ENCODE results near the gene DTWD2. TPM values are rescaled to one million over a fixed set of nuclear protein-coding genes. Genes with fewer than 3 reads are reported as not detected.

The DTWD2 gene
- total RNA-seq, 1 donor from 2014 or later, result 4.4 TPM

DNA sequence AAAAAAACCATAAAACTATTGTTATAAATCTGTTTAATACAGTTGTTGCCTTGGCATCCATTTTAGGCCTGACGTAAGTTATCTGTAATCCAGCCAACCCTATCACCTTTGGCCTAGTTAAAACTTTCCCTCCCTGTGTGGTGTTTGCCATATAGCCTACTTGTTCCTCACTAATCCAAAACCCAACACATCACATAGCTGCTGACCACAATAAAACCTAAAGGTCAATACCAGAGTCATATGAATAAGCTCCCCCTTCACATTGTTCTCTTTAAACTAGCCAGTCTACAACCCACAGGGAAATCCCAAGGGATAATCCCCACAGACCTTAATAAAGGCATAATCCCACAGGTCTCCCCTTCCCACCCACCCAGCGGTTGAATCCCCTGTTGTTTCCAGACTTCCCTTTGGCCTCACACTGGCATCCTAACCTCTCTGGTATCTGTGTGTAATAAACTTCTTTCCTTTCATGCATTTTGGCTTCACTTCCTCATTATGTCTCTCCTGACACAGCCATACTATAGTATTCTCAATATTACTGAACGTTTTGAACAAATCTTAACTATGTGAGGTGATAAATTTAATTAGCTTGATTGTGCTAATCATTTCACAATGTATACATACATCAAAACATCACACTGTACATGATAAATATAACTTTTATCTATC is 50.8 kb downstream of the DTWD2 start:
- TF ChIP-seq, protein P1, sequence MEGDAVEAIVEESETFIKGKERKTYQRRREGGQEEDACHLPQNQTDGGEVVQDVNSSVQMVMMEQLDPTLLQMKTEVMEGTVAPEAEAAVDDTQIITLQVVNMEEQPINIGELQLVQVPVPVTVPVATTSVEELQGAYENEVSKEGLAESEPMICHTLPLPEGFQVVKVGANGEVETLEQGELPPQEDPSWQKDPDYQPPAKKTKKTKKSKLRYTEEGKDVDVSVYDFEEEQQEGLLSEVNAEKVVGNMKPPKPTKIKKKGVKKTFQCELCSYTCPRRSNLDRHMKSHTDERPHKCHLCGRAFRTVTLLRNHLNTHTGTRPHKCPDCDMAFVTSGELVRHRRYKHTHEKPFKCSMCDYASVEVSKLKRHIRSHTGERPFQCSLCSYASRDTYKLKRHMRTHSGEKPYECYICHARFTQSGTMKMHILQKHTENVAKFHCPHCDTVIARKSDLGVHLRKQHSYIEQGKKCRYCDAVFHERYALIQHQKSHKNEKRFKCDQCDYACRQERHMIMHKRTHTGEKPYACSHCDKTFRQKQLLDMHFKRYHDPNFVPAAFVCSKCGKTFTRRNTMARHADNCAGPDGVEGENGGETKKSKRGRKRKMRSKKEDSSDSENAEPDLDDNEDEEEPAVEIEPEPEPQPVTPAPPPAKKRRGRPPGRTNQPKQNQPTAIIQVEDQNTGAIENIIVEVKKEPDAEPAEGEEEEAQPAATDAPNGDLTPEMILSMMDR (conservative IDR thresholded peaks at IDR 0.05), result no peak
- no peak for DNase-seq (ENCODE audit: extremely low spot score, unreplicated experiment)
- Mint-ChIP-seq H3K27ac (no peak overlapping the region), H3K27me3 (no peaks in the 10 kb centered on the region), H3K9me3 (no peaks in the 10 kb centered on the region), H3K4me3 (no peak overlapping the region), H3K4me1 (ENCODE audit: unreplicated experiment) (no peaks in the 10 kb centered on the region), H3K36me3 (peaks cover 3% of the 10 kb centered on the region)

- H3K27me3 Mint-ChIP-seq, result no peaks in the 10 kb centered on the region
- no peak for DNase-seq (ENCODE audit: extremely low spot score, unreplicated experiment)
- H3K4me1 Mint-ChIP-seq (ENCODE audit: unreplicated experiment), result no peaks in the 10 kb centered on the region
- no peak overlapping the region for H3K4me3 Mint-ChIP-seq
- no peaks in the 10 kb centered on the region for H3K36me3 Mint-ChIP-seq
- H3K27ac Mint-ChIP-seq, result no peak overlapping the region
- no peaks in the 10 kb centered on the region for H3K9me3 Mint-ChIP-seq
- TF ChIP-seq, protein P1 (conservative IDR thresholded peaks at IDR 0.05), result no peak
Observed at GRCh38 chr5:118933703-118934102, 54.6 kb downstream of the DTWD2 start.

- Mint-ChIP-seq H3K27ac (no peak overlapping the region), H3K4me3 (no peak overlapping the region), H3K27me3 (no peaks in the 10 kb centered on the region), H3K9me3 (no peaks in the 10 kb centered on the region), H3K36me3 (no peaks in the 10 kb centered on the region), H3K4me1 (ENCODE audit: unreplicated experiment) (no peaks in the 10 kb centered on the region)
- DNase-seq (ENCODE audit: extremely low spot score, unreplicated experiment), result no peak
- TF ChIP-seq, protein P1 (conservative IDR thresholded peaks at IDR 0.05), result no peak
Observed at GRCh38 chr5:118931564-118931963, 56.8 kb downstream of the DTWD2 start.

DNA sequence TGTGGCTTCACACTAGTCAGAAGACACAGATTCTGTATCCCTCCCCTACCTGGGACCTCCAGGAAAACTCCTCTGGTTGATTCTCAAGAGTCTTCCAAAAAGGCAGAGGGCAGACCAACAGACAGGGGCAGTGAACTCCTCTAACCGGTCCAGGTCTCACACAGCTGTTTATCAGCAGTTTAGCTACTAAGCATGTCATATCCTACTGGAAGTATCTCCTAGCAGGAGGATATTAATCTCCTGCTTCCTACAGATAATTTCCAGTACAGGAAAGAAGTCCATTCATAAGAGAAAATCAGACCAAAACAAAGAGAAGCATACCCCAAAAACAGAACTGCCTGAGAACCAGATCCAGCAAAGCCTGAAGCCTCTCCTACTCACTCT is 64.3 kb downstream of the DTWD2 start:
- TF ChIP-seq, protein P1 (conservative IDR thresholded peaks at IDR 0.05), result no peak
- Mint-ChIP-seq H3K36me3 (no peaks in the 10 kb centered on the region), H3K9me3 (no peaks in the 10 kb centered on the region), H3K27ac (no peak overlapping the region), H3K27me3 (no peaks in the 10 kb centered on the region), H3K4me1 (ENCODE audit: unreplicated experiment) (no peaks in the 10 kb centered on the region), H3K4me3 (no peak overlapping the region)
- no peak for DNase-seq (ENCODE audit: extremely low spot score, unreplicated experiment)

GRCh38 chr5:118923295-118924005 is 64.9 kb downstream of the DTWD2 start:
- Mint-ChIP-seq H3K36me3 (peaks cover 4% of the 10 kb centered on the region), H3K27ac (no peak overlapping the region), H3K4me3 (no peak overlapping the region), H3K9me3 (no peaks in the 10 kb centered on the region), H3K27me3 (no peaks in the 10 kb centered on the region), H3K4me1 (ENCODE audit: unreplicated experiment) (no peaks in the 10 kb centered on the region)
- DNase-seq (ENCODE audit: extremely low spot score, unreplicated experiment), result no peak
- TF ChIP-seq, protein P1 (conservative IDR thresholded peaks at IDR 0.05), result no peak

Data from type B pancreatic cell (in vitro differentiated cells).